Measurements from ENCODE around the gene IGFL2. TPM values are rescaled to one million over a fixed set of nuclear protein-coding genes. Genes with fewer than 3 reads are reported as not detected.

Gene IGFL2
- total RNA-seq, 1 experiment from 2014 or later: not detected

DNA sequence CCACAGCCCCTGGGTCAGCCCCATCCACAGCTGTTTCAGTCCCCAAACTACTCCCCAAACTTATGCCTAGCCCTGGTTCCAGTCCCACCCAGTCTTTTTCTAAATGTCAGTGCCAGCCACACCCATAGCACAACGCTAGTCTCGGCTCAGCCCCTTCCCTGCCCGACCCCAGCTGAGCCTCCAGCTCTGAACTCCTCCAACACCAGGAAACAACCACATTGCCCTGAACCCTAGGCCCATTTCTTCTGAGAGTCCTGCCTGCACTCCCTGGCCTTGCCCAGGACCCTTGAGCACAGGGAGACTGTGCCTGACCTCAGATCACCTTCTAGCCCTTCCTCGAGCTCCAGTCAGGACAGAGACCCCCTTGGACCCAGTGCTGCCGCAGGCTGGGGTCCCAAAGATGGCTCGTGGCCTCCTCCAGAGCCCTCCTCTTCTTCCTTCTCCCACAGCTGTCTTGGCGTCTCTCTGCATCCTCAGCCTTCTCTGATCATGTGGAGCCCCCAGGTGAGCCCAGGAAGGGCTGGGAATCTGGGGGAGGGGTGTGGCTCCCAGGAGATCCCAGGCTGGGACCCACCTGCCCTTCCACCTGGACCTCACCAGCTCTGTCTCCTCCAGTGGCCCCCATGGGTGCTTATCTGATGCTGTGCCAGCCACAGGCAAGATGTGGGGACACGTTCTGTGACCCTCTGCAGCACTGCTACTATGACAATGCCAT is 48.5 kb downstream of the IGFL2 start:
- CTCF ChIA-PET: interaction anchor here (1.1 kb wide), 1 partner anchor 114 kb away, joined by 3 read pairs; no protein-coding TSS in a partner anchor
- Mint-ChIP-seq H3K4me3 (ENCODE audit: low read depth, unreplicated experiment) (no peak overlapping the region), H3K36me3 (ENCODE audit: insufficient read depth, unreplicated experiment) (peaks cover 10% of the 10 kb centered on the region), H3K27me3 (ENCODE audit: unreplicated experiment) (peaks cover 90% of the 10 kb centered on the region), H3K27ac (ENCODE audit: unreplicated experiment) (no peak overlapping the region), H3K4me1 (ENCODE audit: low read depth, unreplicated experiment) (no peaks in the 10 kb centered on the region), H3K9me3 (ENCODE audit: low read depth, unreplicated experiment) (no peaks in the 10 kb centered on the region)
- TF ChIP-seq, protein P1, sequence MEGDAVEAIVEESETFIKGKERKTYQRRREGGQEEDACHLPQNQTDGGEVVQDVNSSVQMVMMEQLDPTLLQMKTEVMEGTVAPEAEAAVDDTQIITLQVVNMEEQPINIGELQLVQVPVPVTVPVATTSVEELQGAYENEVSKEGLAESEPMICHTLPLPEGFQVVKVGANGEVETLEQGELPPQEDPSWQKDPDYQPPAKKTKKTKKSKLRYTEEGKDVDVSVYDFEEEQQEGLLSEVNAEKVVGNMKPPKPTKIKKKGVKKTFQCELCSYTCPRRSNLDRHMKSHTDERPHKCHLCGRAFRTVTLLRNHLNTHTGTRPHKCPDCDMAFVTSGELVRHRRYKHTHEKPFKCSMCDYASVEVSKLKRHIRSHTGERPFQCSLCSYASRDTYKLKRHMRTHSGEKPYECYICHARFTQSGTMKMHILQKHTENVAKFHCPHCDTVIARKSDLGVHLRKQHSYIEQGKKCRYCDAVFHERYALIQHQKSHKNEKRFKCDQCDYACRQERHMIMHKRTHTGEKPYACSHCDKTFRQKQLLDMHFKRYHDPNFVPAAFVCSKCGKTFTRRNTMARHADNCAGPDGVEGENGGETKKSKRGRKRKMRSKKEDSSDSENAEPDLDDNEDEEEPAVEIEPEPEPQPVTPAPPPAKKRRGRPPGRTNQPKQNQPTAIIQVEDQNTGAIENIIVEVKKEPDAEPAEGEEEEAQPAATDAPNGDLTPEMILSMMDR (IDR thresholded peaks at IDR 0.05; ENCODE audit: unreplicated experiment): no peak
- intact Hi-C loops (cut with micrococcal nuclease; ENCODE audit: unreplicated experiment): no loop called here
- DNase-seq: no peak
- no TSS peak for BruUV-seq (replicated peaks)

DNA sequence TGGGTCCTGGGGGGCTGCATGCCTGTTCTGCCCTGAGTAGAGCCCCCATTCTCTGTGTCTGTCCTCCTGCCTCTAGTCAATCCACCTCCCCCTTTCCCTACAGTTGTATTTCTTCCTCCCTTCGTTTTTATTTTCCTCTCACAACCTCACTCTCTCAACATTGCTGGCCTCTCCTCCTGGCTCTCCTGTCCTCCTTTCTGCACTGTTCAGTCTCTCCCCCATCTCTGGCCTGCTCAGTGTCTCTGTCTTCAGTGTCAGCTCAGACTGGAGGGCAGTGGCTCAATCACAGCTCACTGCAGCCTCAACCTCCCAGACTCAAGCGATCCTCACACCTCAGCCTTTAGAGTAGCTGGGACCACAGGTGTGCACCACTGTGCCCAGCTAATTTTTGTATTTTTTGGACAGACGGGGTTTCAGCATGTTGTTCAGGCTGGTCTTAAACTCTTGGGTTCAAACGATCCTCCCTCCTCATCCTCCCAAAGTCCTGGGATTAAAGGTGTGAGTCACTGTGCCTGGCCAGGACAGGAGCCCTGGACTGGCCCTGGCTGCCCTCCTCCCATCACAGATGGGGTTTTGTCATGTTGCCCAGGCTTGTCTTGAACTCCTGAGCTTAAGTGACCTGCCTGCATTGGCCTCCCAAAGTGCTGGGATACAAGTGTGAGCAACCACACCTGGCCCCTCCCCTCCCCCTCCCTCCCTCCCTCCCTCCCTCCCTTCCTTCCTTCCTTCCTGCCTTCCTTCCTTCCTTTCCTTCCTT is 49.5 kb downstream of the IGFL2 start:
- CTCF ChIA-PET: interaction anchor here (0.7 to 1.1 kb wide), 2 partner anchors 66 to 115 kb away, joined by 3 read pairs; no protein-coding TSS in a partner anchor
- no TSS peak for BruUV-seq (replicated peaks)
- Mint-ChIP-seq H3K4me1 (ENCODE audit: low read depth, unreplicated experiment) (peaks cover under 1% of the 10 kb centered on the region), H3K4me3 (ENCODE audit: low read depth, unreplicated experiment) (no peak overlapping the region), H3K27me3 (ENCODE audit: unreplicated experiment) (peaks cover 90% of the 10 kb centered on the region), H3K36me3 (ENCODE audit: insufficient read depth, unreplicated experiment) (peaks cover 10% of the 10 kb centered on the region), H3K9me3 (ENCODE audit: low read depth, unreplicated experiment) (no peaks in the 10 kb centered on the region), H3K27ac (ENCODE audit: unreplicated experiment) (no peak overlapping the region)
- DNase-seq: no peak
- TF ChIP-seq, protein P1 (IDR thresholded peaks at IDR 0.05; ENCODE audit: unreplicated experiment): no peak
- intact Hi-C loops (cut with micrococcal nuclease; ENCODE audit: unreplicated experiment): no loop called here

DNA sequence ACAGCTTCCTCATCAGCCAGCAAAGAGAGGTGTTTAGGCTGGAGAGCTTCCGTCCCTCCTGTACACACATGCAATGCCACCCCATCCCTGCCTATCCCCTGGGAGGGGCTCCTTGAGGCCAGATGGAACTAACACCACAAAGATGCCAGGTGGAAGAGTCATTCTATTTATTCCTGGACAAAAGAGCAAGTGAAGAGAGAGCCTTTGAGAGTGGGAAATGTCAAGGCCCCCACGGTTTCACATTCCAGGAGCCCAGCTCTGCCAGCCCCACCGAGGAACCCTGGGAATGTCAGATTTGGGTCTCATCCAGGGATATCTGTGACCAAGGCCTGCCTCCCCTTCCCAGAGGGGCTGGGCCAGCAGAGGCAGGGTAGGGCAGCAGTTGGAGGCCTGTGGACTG is 50.7 kb downstream of the IGFL2 start:
- peaks cover 88% of the 10 kb centered on the region for H3K27me3 Mint-ChIP-seq (ENCODE audit: unreplicated experiment)
- BruUV-seq (replicated peaks): no TSS peak
- H3K9me3 Mint-ChIP-seq (ENCODE audit: low read depth, unreplicated experiment): no peaks in the 10 kb centered on the region
- TF ChIP-seq, protein P1 (IDR thresholded peaks at IDR 0.05; ENCODE audit: unreplicated experiment): no peak
- intact Hi-C loops (cut with micrococcal nuclease; ENCODE audit: unreplicated experiment): no loop called here
- no peak overlapping the region for H3K4me3 Mint-ChIP-seq (ENCODE audit: low read depth, unreplicated experiment)
- no peak overlapping the region for H3K27ac Mint-ChIP-seq (ENCODE audit: unreplicated experiment)
- CTCF ChIA-PET: interaction anchor here (1.2 kb wide), 1 partner anchor 12 kb away, joined by 4 read pairs; no protein-coding TSS in a partner anchor
- DNase-seq: no peak
- peaks cover 9% of the 10 kb centered on the region for H3K4me1 Mint-ChIP-seq (ENCODE audit: low read depth, unreplicated experiment)
- H3K36me3 Mint-ChIP-seq (ENCODE audit: insufficient read depth, unreplicated experiment): peaks cover 5% of the 10 kb centered on the region

DNA sequence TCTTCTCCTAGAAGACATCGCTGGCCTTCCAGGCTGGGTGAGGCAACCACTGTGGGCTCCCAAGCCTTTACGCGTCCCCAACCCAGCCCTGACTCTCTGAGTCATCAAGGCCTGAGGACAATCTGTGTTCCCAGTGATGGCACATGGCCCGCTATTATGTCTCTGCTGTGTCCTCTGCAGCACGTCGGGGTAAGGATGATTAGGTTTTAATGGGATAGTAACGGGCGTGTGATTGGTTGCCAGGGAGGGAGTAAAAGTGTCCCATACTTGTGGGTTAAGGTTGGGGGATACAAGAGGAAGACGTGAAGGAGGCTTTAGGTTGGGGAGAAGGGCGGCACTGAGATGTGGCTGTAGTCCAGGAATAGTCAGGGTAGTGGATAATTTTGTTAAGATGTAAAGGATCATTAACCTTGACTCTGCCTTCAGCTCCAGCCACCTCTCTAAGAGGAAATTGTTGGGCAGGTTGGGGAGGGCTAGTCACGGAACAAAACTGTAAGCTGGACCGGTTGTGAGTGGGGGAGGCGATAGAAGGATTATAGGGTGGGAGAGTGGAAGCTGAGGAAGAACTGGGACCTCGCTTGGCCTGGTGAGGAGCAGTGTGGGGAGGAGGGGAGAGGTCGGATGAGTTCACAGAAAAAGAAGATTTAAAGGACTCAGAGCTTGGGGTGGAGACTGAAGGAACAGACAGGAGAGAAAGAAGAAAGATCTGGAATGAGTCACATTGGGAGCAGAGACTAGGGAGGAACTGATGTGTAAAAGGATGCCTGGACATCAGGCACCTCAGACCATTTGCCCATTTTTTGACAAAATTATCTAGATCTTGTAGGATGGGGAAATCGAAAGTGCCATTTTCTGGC is 53.6 kb downstream of the IGFL2 start:
- DNase-seq: no peak
- intact Hi-C loops (cut with micrococcal nuclease; ENCODE audit: unreplicated experiment): no loop called here
- peaks cover 9% of the 10 kb centered on the region for H3K4me1 Mint-ChIP-seq (ENCODE audit: low read depth, unreplicated experiment)
- CTCF ChIA-PET: no interaction called here
- H3K4me3 Mint-ChIP-seq (ENCODE audit: low read depth, unreplicated experiment): no peak overlapping the region
- peaks cover 2% of the 10 kb centered on the region for H3K36me3 Mint-ChIP-seq (ENCODE audit: insufficient read depth, unreplicated experiment)
- no peaks in the 10 kb centered on the region for H3K9me3 Mint-ChIP-seq (ENCODE audit: low read depth, unreplicated experiment)
- TF ChIP-seq, protein P1 (IDR thresholded peaks at IDR 0.05; ENCODE audit: unreplicated experiment): no peak
- no peak overlapping the region for H3K27ac Mint-ChIP-seq (ENCODE audit: unreplicated experiment)
- BruUV-seq (replicated peaks): no TSS peak
- peaks cover 75% of the 10 kb centered on the region for H3K27me3 Mint-ChIP-seq (ENCODE audit: unreplicated experiment)
